ENCODE data around the gene SPG21.

The SPG21 gene

GRCh38 chr15:64938192-64938591, 51.5 kb downstream of the SPG21 start:
- DNase-seq (ENCODE audit: low spot score) = no peak
- TF ChIP-seq, protein P1, sequence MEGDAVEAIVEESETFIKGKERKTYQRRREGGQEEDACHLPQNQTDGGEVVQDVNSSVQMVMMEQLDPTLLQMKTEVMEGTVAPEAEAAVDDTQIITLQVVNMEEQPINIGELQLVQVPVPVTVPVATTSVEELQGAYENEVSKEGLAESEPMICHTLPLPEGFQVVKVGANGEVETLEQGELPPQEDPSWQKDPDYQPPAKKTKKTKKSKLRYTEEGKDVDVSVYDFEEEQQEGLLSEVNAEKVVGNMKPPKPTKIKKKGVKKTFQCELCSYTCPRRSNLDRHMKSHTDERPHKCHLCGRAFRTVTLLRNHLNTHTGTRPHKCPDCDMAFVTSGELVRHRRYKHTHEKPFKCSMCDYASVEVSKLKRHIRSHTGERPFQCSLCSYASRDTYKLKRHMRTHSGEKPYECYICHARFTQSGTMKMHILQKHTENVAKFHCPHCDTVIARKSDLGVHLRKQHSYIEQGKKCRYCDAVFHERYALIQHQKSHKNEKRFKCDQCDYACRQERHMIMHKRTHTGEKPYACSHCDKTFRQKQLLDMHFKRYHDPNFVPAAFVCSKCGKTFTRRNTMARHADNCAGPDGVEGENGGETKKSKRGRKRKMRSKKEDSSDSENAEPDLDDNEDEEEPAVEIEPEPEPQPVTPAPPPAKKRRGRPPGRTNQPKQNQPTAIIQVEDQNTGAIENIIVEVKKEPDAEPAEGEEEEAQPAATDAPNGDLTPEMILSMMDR (IDR thresholded peaks at IDR 0.05; ENCODE audit: borderline replicate concordance, control extremely low read depth, extremely low read depth, insufficient read depth, missing control alignments) = no peak
- in situ Hi-C loops (cut with MboI; ENCODE audit: low sequenced_read_pairs, unreplicated experiment) = no loop called here

- in situ Hi-C loops (cut with MboI; ENCODE audit: low sequenced_read_pairs, unreplicated experiment) = no loop called here
- no peak for DNase-seq (ENCODE audit: low spot score)
- TF ChIP-seq, protein P1 (IDR thresholded peaks at IDR 0.05; ENCODE audit: borderline replicate concordance, control extremely low read depth, extremely low read depth, insufficient read depth, missing control alignments) = no peak
Measured at GRCh38 chr15:64934023-64934422, 55.7 kb downstream of the SPG21 start.

DNA sequence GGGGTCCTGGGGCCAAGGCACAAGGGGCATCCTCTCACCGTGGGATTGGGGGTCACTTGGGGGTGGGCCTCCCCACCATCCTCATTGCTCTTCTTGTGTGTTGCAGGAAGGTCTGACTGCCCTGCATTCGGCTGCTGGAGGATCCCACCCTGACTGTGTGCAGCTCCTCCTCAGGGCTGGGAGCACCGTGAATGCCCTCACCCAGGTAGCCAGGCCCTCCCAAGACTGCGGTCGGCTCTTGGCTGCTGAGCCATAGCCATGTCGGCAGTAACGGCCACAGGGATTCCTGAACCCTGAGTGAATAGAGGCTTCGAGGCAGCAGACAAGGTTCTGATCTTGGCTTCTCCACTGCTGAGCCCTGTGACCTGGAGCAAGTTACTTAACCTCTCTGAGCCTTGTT, 58.3 kb downstream of the SPG21 start:
- in situ Hi-C loops (cut with MboI; ENCODE audit: low sequenced_read_pairs, unreplicated experiment) = no loop called here
- TF ChIP-seq, protein P1 (IDR thresholded peaks at IDR 0.05; ENCODE audit: borderline replicate concordance, control extremely low read depth, extremely low read depth, insufficient read depth, missing control alignments) = no peak
- no peak for DNase-seq (ENCODE audit: low spot score)

DNA sequence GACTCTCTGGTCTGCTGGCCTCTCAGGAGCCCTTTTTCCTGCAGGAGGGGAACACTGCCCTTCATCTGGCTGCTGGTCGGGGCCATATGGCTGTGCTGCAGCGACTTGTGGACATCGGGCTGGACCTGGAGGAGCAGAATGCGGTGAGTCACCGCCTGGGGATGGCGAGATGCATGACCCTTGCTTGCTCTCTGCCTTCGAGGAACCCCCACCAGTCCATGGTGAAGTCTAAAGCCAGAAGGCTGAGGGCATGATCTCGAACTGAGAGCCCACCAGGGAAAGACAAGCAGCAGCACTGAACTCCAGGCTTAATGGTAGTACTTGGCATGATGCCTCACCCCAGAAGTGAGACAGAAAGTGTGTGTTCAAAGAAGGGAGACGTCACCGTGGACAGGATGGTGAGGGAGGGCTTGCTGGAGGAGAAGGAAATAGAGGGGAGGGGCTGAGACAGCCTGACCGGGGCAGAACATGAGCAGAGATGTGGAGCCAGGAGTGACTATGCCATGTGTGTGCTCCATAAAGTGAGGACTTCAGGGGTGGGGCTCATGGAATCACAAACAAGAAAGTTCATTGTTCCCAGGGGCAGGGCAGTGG, 58.8 kb downstream of the SPG21 start:
- in situ Hi-C loops (cut with MboI; ENCODE audit: low sequenced_read_pairs, unreplicated experiment) = no loop called here

DNA sequence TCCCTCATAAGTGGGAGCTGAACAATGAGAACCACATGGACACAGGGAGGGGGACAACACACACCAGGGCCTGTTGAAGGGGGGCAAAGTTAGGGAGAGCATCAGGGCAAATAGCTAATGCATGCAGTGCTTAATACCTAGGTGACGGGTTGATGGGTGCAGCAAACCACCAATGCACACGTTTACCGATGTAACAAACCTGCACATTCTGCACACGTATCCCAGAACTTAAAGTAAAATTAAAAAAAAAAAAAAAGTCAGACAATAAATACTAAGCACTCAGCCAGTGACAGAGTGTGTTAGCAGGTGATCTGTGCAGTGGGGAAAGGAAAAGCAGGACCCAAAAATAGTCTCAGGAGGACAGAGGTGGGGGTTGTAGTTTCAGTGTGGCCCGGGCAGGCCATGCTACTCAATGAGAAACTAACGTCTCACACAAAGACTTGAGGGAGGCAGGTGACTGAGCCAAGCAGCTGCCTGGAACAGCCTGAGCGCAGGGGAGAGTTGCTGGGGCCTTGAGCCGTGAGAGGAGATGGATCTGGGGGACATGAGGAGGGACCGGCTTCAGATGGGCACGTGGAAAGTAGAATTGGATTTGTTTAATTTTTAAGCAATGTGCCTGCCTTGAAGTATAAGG, 59.6 kb downstream of the SPG21 start:
- in situ Hi-C loops (cut with MboI; ENCODE audit: low sequenced_read_pairs, unreplicated experiment) = no loop called here
- TF ChIP-seq, protein P1 (IDR thresholded peaks at IDR 0.05; ENCODE audit: borderline replicate concordance, control extremely low read depth, extremely low read depth, insufficient read depth, missing control alignments) = no peak
- DNase-seq (ENCODE audit: low spot score) = peak; percentile 84

More for the DNA sequence above, 58.8 kb downstream of the SPG21 start:
- DNase-seq (ENCODE audit: low spot score) = no peak
- TF ChIP-seq, protein P1 (IDR thresholded peaks at IDR 0.05; ENCODE audit: borderline replicate concordance, control extremely low read depth, extremely low read depth, insufficient read depth, missing control alignments) = no peak

DNA sequence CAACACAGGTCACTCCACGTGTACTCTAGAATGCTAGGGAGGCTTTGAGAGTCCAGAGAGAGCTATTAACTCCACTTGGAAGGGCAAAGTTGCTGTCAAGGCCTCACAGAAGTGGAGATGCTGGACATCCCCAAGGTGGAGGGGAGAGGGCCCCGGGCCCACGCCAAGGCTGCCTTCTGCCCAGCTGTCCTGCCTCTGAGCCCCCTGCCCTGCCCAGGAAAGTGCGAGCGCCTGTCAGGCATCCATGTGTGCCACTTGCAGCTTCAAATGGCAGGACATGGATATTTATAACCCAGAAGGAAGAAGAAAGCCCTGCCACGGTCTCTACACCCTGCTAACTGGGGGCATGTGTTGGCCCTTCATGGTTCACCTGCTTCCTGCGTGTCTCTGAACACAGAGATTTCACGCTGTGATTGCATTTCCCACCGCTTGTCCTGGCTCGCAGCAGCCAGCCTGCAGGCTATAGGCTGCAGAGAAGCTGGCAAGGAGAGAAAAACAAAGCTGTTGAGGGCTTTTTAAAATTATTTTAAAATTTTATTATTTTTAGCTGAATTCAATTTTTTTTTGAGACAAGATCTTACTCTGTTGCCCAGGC, 61.0 kb downstream of the SPG21 start:
- TF ChIP-seq, protein P1 (IDR thresholded peaks at IDR 0.05; ENCODE audit: borderline replicate concordance, control extremely low read depth, extremely low read depth, insufficient read depth, missing control alignments) = no peak
- in situ Hi-C loops (cut with MboI; ENCODE audit: low sequenced_read_pairs, unreplicated experiment) = no loop called here
- DNase-seq (ENCODE audit: low spot score) = no peak
